BE2C (cell line): ENCODE results near the gene PALD1.

Experiments used
- DNase-seq: peaks from one replicate; pipeline ENCODE4 v3.0.0-alpha.2; 2020
- H3K27me3 ChIP-seq: fragments of 250-450 bp; sonication (Bioruptor Pico); 2 replicates; pipeline ENCODE4 v1.5.1; 2020; ENCODE audit warnings: mild to moderate bottlenecking
- H3K36me3 ChIP-seq: fragments of 250-450 bp; sonication (Bioruptor Pico); 2 replicates; pipeline ENCODE4 v1.5.1; 2020; ENCODE audit warnings: mild to moderate bottlenecking
- H3K4me1 ChIP-seq: fragments of 250-450 bp; sonication (Bioruptor Pico); 2 replicates; pipeline ENCODE4 v1.5.1; 2020
- H3K4me3 ChIP-seq: 2 replicates; pipeline ENCODE4 v1.5.1; 2011; ENCODE audit warnings: low read depth, low read length
- H3K9me3 ChIP-seq: fragments of 250-450 bp; sonication (Bioruptor Pico); 2 replicates; pipeline ENCODE4 v1.5.1; 2020
- TF ChIP-seq, protein P1 (sequence below): IDR thresholded peaks from 2 replicates; pipeline ENCODE4 v1.5.1; 2012; ENCODE audit warnings: mild to moderate bottlenecking, low read depth, low read length

Gene PALD1

GRCh38 chr10:70528314-70528713 is 49.7 kb downstream of the PALD1 start:
- H3K36me3 ChIP-seq = no peaks in the 10 kb centered on the region
- no peaks in the 10 kb centered on the region for H3K4me1 ChIP-seq
- no peaks in the 10 kb centered on the region for H3K27me3 ChIP-seq
- TF ChIP-seq, protein P1, sequence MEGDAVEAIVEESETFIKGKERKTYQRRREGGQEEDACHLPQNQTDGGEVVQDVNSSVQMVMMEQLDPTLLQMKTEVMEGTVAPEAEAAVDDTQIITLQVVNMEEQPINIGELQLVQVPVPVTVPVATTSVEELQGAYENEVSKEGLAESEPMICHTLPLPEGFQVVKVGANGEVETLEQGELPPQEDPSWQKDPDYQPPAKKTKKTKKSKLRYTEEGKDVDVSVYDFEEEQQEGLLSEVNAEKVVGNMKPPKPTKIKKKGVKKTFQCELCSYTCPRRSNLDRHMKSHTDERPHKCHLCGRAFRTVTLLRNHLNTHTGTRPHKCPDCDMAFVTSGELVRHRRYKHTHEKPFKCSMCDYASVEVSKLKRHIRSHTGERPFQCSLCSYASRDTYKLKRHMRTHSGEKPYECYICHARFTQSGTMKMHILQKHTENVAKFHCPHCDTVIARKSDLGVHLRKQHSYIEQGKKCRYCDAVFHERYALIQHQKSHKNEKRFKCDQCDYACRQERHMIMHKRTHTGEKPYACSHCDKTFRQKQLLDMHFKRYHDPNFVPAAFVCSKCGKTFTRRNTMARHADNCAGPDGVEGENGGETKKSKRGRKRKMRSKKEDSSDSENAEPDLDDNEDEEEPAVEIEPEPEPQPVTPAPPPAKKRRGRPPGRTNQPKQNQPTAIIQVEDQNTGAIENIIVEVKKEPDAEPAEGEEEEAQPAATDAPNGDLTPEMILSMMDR = no peak
- H3K9me3 ChIP-seq = no peaks in the 10 kb centered on the region
- H3K4me3 ChIP-seq = no peak overlapping the region
- no peak for DNase-seq

GRCh38 chr10:70528741-70529362 is 50.3 kb downstream of the PALD1 start:
- TF ChIP-seq, protein P1 = no peak
- DNase-seq = peak; percentile 67
- no peaks in the 10 kb centered on the region for H3K4me1 ChIP-seq
- no peaks in the 10 kb centered on the region for H3K36me3 ChIP-seq
- no peaks in the 10 kb centered on the region for H3K9me3 ChIP-seq
- H3K4me3 ChIP-seq = no peak overlapping the region
- no peaks in the 10 kb centered on the region for H3K27me3 ChIP-seq

- no peak for DNase-seq
- no peaks in the 10 kb centered on the region for H3K9me3 ChIP-seq
- no peaks in the 10 kb centered on the region for H3K27me3 ChIP-seq
- H3K4me3 ChIP-seq = no peak overlapping the region
- TF ChIP-seq, protein P1 = no peak
- no peaks in the 10 kb centered on the region for H3K36me3 ChIP-seq
- no peaks in the 10 kb centered on the region for H3K4me1 ChIP-seq
Measured at GRCh38 chr10:70529848-70530247, 51.3 kb downstream of the PALD1 start.

DNA sequence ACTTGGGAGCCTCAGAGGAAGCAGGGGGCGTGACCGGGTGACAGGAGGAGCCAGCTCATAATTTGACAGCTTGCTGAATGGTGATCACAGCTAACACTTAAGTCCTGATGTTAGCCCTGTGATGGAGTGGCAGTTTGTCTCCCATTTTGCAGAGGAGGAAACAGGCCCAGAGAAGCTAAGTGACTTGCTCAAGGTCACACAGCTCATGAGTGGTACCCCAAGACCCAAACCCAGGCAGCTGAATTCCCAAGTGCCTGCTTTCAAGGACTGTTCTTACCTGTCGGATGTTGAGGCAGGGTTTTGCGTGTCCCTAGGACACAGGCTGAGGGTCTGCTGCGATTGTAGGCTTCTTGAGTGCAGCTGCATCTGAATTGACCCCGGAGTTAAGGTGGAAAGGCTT is 51.7 kb downstream of the PALD1 start:
- H3K36me3 ChIP-seq = no peaks in the 10 kb centered on the region

GRCh38 chr10:70532554-70533188 is 54.1 kb downstream of the PALD1 start:
- Histone ChIP-seq H3K4me3 (no peak overlapping the region), H3K27me3 (no peaks in the 10 kb centered on the region), H3K36me3 (no peaks in the 10 kb centered on the region), H3K9me3 (no peaks in the 10 kb centered on the region), H3K4me1 (no peaks in the 10 kb centered on the region)
- DNase-seq = no peak
- TF ChIP-seq, protein P1 = no peak

More for the DNA sequence above, 51.7 kb downstream of the PALD1 start:
- TF ChIP-seq, protein P1 = no peak
- no peak overlapping the region for H3K4me3 ChIP-seq
- no peaks in the 10 kb centered on the region for H3K27me3 ChIP-seq
- H3K4me1 ChIP-seq = no peaks in the 10 kb centered on the region
- H3K9me3 ChIP-seq = no peaks in the 10 kb centered on the region
- DNase-seq = no peak

DNA sequence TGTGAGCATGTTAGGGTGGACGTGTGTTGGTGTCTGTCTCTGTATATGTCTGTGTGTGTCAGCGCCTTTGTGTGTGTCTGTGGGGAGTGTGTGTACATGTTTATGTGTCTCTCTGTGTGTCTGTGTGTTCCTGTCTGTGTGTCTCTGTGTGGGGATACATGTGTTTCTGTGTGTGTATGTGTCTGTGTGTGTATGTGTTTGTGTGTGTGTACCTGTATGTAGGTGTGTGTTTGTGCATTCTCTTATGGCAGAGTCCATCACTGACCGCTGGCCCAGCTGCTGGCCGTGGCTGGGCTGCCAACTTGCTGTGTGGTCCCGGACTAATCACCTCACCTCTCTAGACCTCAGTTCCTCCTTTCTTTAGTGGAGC is 54.6 kb downstream of the PALD1 start:
- TF ChIP-seq, protein P1 = no peak
- no peaks in the 10 kb centered on the region for H3K9me3 ChIP-seq
- no peak overlapping the region for H3K4me3 ChIP-seq
- no peaks in the 10 kb centered on the region for H3K4me1 ChIP-seq
- H3K36me3 ChIP-seq = no peaks in the 10 kb centered on the region
- no peaks in the 10 kb centered on the region for H3K27me3 ChIP-seq
- no peak for DNase-seq
